Nephron progenitor cell (in vitro differentiated cells): Measurements from ENCODE around the gene SLC8A1.

ENCODE experiments used
- DNase-seq: peaks from one replicate; pipeline ENCODE4 v3.0.0; 2021
- H3K27ac Mint-ChIP-seq: 2 replicates; pipeline ENCODE4 v1.8.0; 2021; ENCODE audit warnings: mild to moderate bottlenecking, moderate library complexity, mixed read lengths
- H3K27me3 Mint-ChIP-seq: 2 replicates; pipeline ENCODE4 v1.8.0; 2021; ENCODE audit warnings: mild to moderate bottlenecking, low read depth, mixed read lengths; ENCODE audit not compliant: poor library complexity
- H3K36me3 Mint-ChIP-seq: 2 replicates; pipeline ENCODE4 v1.8.0; 2021; ENCODE audit warnings: low read depth, mixed read lengths
- H3K4me1 Mint-ChIP-seq: 2 replicates; pipeline ENCODE4 v1.8.0; 2021; ENCODE audit warnings: mixed read lengths
- H3K4me3 Mint-ChIP-seq: 2 replicates; pipeline ENCODE4 v1.8.0; 2021; ENCODE audit warnings: mild to moderate bottlenecking, moderate library complexity, mixed read lengths
- H3K9me3 Mint-ChIP-seq: 2 replicates; pipeline ENCODE4 v1.8.0; 2021; ENCODE audit warnings: mild to moderate bottlenecking, moderate library complexity, mixed read lengths
- TF ChIP-seq, protein P1 (sequence below): fragments of 200-600 bp; sonication (generic); IDR thresholded peaks from 2 replicates; pipeline ENCODE4 v1.5.0; 2021; ENCODE audit warnings: antibody characterized with exemption

The SLC8A1 gene

DNA sequence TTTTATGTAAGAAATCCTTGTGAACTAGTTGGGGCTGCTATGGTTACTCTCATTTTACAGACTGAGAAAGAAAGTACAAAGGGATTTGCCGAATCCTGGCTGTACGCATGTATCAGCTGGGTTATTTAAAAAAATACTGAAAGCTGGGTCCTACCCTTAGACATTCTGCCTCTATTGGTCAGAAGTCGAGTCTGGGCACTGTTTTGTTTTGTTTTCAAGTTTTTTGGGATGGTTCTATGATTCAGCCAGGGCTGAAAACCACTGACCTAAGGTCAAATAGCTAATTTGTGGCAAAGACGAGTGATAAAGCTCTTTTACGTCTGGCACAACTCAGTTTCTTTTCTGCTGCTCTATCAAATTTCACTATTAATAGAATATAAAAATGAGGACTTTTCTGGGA, 5.9 kb upstream of the SLC8A1 start:
- TF ChIP-seq, protein P1, sequence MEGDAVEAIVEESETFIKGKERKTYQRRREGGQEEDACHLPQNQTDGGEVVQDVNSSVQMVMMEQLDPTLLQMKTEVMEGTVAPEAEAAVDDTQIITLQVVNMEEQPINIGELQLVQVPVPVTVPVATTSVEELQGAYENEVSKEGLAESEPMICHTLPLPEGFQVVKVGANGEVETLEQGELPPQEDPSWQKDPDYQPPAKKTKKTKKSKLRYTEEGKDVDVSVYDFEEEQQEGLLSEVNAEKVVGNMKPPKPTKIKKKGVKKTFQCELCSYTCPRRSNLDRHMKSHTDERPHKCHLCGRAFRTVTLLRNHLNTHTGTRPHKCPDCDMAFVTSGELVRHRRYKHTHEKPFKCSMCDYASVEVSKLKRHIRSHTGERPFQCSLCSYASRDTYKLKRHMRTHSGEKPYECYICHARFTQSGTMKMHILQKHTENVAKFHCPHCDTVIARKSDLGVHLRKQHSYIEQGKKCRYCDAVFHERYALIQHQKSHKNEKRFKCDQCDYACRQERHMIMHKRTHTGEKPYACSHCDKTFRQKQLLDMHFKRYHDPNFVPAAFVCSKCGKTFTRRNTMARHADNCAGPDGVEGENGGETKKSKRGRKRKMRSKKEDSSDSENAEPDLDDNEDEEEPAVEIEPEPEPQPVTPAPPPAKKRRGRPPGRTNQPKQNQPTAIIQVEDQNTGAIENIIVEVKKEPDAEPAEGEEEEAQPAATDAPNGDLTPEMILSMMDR = no peak
- Mint-ChIP-seq H3K4me1 (peaks cover 24% of the 10 kb centered on the region), H3K36me3 (no peaks in the 10 kb centered on the region), H3K27ac (no peak overlapping the region), H3K9me3 (no peaks in the 10 kb centered on the region), H3K27me3 (peaks cover 32% of the 10 kb centered on the region), H3K4me3 (no peak overlapping the region)
- no peak for DNase-seq

DNA sequence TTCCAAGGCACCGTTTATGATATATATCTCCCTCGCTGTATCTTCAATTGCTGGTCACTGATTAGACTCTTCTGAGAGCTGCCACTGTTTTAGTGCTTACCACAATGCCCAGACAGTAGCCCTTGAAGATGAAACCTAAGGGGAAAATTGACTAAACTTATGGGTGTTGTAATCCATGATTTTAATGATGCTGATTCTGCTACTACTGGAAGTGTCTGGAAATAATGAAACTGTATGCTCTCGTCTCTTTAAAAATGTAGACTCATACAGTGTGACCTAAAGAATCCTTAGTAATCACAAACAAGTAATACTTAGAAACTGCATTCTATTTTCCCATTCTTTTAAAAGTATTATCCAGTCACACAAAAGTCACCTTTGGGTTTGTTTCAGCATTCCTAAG, 5.5 kb upstream of the SLC8A1 start:
- Mint-ChIP-seq H3K27ac (no peak overlapping the region), H3K4me3 (no peak overlapping the region), H3K36me3 (no peaks in the 10 kb centered on the region), H3K27me3 (peaks cover 37% of the 10 kb centered on the region), H3K9me3 (no peaks in the 10 kb centered on the region), H3K4me1 (peaks cover 28% of the 10 kb centered on the region)
- DNase-seq = no peak
- TF ChIP-seq, protein P1 = no peak

DNA sequence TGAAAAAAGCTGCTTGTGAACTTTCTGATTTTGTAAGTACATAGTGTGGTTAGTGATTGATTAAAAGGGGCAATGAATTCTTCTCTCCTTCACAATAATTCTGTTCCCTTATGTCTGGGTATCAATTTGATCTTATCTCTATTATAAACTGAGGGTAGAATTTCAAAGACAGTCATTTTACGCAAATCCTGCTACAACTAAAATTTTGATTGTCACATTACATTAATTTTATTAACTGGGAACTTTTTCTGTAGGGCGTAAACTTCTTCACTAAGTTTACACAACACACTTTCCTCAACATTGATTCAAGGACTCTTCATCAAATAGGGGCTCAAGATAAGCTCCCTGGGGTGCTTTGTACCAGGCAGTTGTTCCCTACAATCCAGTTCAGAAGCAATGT, 5.0 kb upstream of the SLC8A1 start:
- no peak overlapping the region for H3K27ac Mint-ChIP-seq
- TF ChIP-seq, protein P1 = no peak
- peaks cover 30% of the 10 kb centered on the region for H3K4me1 Mint-ChIP-seq

DNA sequence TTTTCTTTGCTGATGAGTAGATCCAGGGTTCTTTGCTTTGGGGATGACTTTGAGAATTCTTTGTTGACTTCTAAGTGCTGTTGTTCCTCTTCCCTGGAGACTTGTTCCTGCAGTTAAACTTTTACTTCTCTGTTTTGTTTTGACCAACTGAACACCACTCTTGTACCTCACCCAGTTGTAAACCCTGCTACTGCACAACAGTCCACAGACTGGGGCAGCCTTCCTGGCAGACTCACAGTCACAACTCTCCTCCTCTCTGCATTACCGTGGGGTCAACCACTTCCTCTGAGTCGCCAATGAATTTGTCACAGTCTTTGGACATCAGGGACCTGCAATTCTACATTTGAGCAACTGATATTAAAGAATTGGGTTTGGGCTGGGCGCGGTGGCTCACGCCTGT, 3.8 kb upstream of the SLC8A1 start:
- H3K27ac Mint-ChIP-seq = no peak overlapping the region
- TF ChIP-seq, protein P1 = no peak
- peaks cover 52% of the 10 kb centered on the region for H3K27me3 Mint-ChIP-seq
- H3K4me1 Mint-ChIP-seq = peaks cover 32% of the 10 kb centered on the region
- no peak for DNase-seq
- H3K9me3 Mint-ChIP-seq = no peaks in the 10 kb centered on the region
- no peak overlapping the region for H3K4me3 Mint-ChIP-seq
- H3K36me3 Mint-ChIP-seq = no peaks in the 10 kb centered on the region

More for the DNA sequence above, 5.0 kb upstream of the SLC8A1 start:
- DNase-seq = no peak
- peaks cover 40% of the 10 kb centered on the region for H3K27me3 Mint-ChIP-seq
- H3K4me3 Mint-ChIP-seq = no peak overlapping the region
- no peaks in the 10 kb centered on the region for H3K9me3 Mint-ChIP-seq
- no peaks in the 10 kb centered on the region for H3K36me3 Mint-ChIP-seq

DNA sequence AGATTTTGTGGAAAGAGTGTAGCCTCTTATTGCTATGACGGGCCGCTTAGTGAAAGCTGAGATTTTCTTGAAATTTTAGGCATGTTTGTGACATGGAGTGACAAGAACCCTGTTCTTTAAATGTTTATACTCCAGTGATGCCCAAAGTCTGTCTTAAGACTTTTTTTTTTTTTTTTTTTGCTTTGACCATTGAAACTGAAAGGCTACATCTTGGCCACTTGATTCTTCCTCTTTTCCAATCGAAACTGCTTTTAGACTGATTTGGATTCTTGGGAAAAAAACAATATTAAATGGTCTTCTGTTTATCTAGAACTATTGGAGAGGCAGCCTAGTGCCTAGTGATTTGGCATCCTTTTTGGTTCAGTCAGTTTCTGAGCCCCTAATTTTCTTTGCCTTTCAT, 2.4 kb upstream of the SLC8A1 start:
- Mint-ChIP-seq H3K27ac (no peak overlapping the region), H3K36me3 (no peaks in the 10 kb centered on the region), H3K9me3 (no peaks in the 10 kb centered on the region), H3K4me3 (no peak overlapping the region), H3K27me3 (peaks cover 65% of the 10 kb centered on the region), H3K4me1 (peaks cover 40% of the 10 kb centered on the region)
- no peak for DNase-seq
- TF ChIP-seq, protein P1 = no peak

DNA sequence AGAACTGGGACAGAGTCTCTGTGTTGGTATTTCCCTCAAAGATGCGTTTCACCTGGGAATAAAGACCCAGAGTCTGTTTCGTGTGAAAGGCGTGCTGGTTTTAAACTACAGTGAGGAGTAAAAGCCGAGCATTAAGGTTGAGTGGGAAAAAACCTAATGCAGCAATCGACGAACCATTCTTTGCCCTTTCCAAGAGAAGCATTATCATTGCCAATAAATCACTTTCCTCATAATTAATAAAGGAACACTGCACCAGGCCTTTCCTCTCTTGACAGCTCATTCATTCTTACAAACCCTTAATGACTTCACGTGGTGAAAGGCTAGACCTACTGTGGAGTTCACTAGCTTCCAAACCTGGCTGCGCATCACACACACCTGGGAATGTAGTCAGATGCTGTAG, 896 bp upstream of the SLC8A1 start:
- no peak for DNase-seq
- H3K4me1 Mint-ChIP-seq = peaks cover 32% of the 10 kb centered on the region
- TF ChIP-seq, protein P1 = no peak
- H3K36me3 Mint-ChIP-seq = no peaks in the 10 kb centered on the region
- H3K27me3 Mint-ChIP-seq = peaks cover 63% of the 10 kb centered on the region
- no peak overlapping the region for H3K27ac Mint-ChIP-seq
- H3K9me3 Mint-ChIP-seq = no peaks in the 10 kb centered on the region
- H3K4me3 Mint-ChIP-seq = peak overlapping the region; percentile 93
